ENCODE results near the gene BUD13. TPM values are rescaled to one million over a fixed set of nuclear protein-coding genes. Genes with fewer than 3 reads are reported as not detected.

The BUD13 gene
- total RNA-seq, 1 experiment from 2014 or later = 22.9 TPM

DNA sequence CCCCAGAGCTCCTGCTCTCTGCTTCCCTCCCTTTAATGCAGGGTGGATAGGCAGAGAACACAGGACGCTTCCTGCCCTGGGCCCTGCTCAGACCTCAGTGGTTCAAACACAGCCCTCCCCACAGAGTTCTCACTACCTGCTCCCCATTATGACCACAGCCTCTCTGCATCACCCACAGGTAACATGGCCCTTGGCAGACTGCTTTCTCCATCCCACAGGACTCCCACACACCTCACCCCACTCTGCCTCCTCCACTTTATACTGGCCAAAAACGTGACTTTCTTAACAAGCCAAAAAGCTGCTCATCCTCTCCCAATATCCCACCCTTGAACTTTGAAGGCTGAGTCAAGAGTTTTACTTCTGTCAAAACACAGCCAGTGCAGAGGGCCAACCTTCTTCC is 33.8 kb downstream of the BUD13 start:
- no peaks in the 10 kb centered on the region for H3K9me2 ChIP-seq (ENCODE audit: insufficient read depth)
- ChIA-PET POLR2A (interaction anchor here (0.6 kb wide), 1 partner anchor 406 kb away, joined by 8 read pairs; no protein-coding TSS in a partner anchor), CTCF (no interaction called here), RAD21 (ENCODE audit: low non-redundant PET in 1 of 2, low total read pairs in 2 of 2, uncharacterized antibody in 2 of 2, unreplicated experiment in 2 of 2) (no interaction called here)
- H4K20me1 ChIP-seq (ENCODE audit: insufficient read depth) = no peaks in the 10 kb centered on the region
- no peak overlapping the region for H3K4me2 ChIP-seq (ENCODE audit: low read length)
- no peaks in the 10 kb centered on the region for H3K4me1 ChIP-seq (ENCODE audit: control insufficient read depth in 1 of 2, insufficient read depth in 2 of 2, low read length in 2 of 2)
- intact Hi-C loops (cut with micrococcal nuclease) = no loop called here
- TF ChIP-seq POLR2A (IDR thresholded peaks at IDR 0.05; ENCODE audit: borderline replicate concordance, extremely low read depth, insufficient read depth, insufficient read length) (no peak), RAD21 (IDR thresholded peaks at IDR 0.05; ENCODE audit: low read depth) (no peak), ELF1 (IDR thresholded peaks at IDR 0.05; ENCODE audit: borderline replicate concordance, low read depth) (no peak), SRF (IDR thresholded peaks at IDR 0.05; ENCODE audit: low read depth) (no peak), EZH2 (IDR thresholded peaks at IDR 0.05) (no peak), EZH2phosphoT487 (IDR thresholded peaks at IDR 0.05; ENCODE audit: borderline replicate concordance) (no peak), EGR1 (IDR thresholded peaks at IDR 0.05; ENCODE audit: low read depth) (no peak), POLR2AphosphoS5 (IDR thresholded peaks at IDR 0.05; ENCODE audit: low read depth, low read length) (no peak)
- TF ChIP-seq, protein P1, sequence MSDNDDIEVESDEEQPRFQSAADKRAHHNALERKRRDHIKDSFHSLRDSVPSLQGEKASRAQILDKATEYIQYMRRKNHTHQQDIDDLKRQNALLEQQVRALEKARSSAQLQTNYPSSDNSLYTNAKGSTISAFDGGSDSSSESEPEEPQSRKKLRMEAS (IDR thresholded peaks at IDR 0.05) = no peak
- TF ChIP-seq, protein P2, sequence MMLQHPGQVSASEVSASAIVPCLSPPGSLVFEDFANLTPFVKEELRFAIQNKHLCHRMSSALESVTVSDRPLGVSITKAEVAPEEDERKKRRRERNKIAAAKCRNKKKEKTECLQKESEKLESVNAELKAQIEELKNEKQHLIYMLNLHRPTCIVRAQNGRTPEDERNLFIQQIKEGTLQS (IDR thresholded peaks at IDR 0.05) = no peak
- no peaks in the 10 kb centered on the region for H3K79me2 ChIP-seq (ENCODE audit: insufficient read depth, low read length)
- BruUV-seq (replicated peaks) = no TSS peak
- H3K4me3 ChIP-seq (replicated peaks in 1 of 2; ENCODE audit: low read depth in 1 of 2, low read length in 2 of 2) = no peak overlapping the region
- no peaks in the 10 kb centered on the region for H3K36me3 ChIP-seq (ENCODE audit: control insufficient read depth in 1 of 2, insufficient read depth in 2 of 2, low read length in 2 of 2)
- no peak overlapping the region for H3K9ac ChIP-seq (ENCODE audit: low read length)
- no peaks in the 10 kb centered on the region for H3K9me3 ChIP-seq (ENCODE audit: control insufficient read depth in 1 of 2, insufficient read depth in 1 of 2, low read depth in 1 of 2, low read length in 2 of 2)
- ATAC-seq (no peak), DNase-seq (ENCODE audit: low read depth, low spot score) (no peak)
- no peaks in the 10 kb centered on the region for H3K27me3 ChIP-seq (ENCODE audit: insufficient read depth, low read length)
- H2AFZ ChIP-seq (ENCODE audit: low read depth, low read length, poor library complexity, severe bottlenecking) = no peak overlapping the region
- H3K27ac ChIP-seq (ENCODE audit: low read depth, low read length) = no peak overlapping the region

DNA sequence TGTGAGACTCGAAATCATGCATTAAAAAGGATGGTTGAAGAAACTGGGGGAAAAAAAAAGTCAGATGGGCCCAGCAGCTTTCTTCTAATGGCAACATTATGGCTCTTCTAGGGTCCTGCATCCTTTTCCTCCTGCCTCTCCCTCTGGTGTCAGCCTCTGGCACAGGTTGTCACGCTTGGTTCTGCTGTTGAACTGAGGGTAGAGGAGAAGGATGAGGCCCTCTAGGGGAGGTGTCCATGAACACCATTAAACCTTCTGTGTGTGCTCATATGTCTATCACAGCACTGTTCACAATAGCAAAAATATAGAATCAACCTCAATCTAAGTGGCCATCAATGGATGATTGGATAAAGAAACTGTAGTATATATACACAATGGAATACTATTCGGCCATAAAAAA is 36.0 kb downstream of the BUD13 start:
- ChIA-PET RAD21 (ENCODE audit: low non-redundant PET in 1 of 2, low total read pairs in 2 of 2, uncharacterized antibody in 2 of 2, unreplicated experiment in 2 of 2) (no interaction called here), CTCF (no interaction called here), POLR2A (no interaction called here)
- Histone ChIP-seq H4K20me1 (ENCODE audit: insufficient read depth) (no peaks in the 10 kb centered on the region), H3K9me2 (ENCODE audit: insufficient read depth) (no peaks in the 10 kb centered on the region), H3K4me1 (ENCODE audit: control insufficient read depth in 1 of 2, insufficient read depth in 2 of 2, low read length in 2 of 2) (no peaks in the 10 kb centered on the region), H3K27me3 (ENCODE audit: insufficient read depth, low read length) (no peaks in the 10 kb centered on the region), H3K36me3 (ENCODE audit: control insufficient read depth in 1 of 2, insufficient read depth in 2 of 2, low read length in 2 of 2) (no peaks in the 10 kb centered on the region), H3K9ac (ENCODE audit: low read length) (no peak overlapping the region), H3K27ac (ENCODE audit: low read depth, low read length) (no peak overlapping the region), H3K9me3 (ENCODE audit: control insufficient read depth in 1 of 2, insufficient read depth in 1 of 2, low read depth in 1 of 2, low read length in 2 of 2) (no peaks in the 10 kb centered on the region), H2AFZ (ENCODE audit: low read depth, low read length, poor library complexity, severe bottlenecking) (no peak overlapping the region), H3K4me2 (ENCODE audit: low read length) (no peak overlapping the region), H3K4me3 (replicated peaks in 1 of 2; ENCODE audit: low read depth in 1 of 2, low read length in 2 of 2) (no peak overlapping the region), H3K79me2 (ENCODE audit: insufficient read depth, low read length) (no peaks in the 10 kb centered on the region)
- intact Hi-C loops (cut with micrococcal nuclease) = no loop called here
- no peak for TF ChIP-seq SRF (IDR thresholded peaks at IDR 0.05; ENCODE audit: low read depth)
- TF ChIP-seq EZH2phosphoT487 (IDR thresholded peaks at IDR 0.05; ENCODE audit: borderline replicate concordance) = no peak
- TF ChIP-seq, protein P3, sequence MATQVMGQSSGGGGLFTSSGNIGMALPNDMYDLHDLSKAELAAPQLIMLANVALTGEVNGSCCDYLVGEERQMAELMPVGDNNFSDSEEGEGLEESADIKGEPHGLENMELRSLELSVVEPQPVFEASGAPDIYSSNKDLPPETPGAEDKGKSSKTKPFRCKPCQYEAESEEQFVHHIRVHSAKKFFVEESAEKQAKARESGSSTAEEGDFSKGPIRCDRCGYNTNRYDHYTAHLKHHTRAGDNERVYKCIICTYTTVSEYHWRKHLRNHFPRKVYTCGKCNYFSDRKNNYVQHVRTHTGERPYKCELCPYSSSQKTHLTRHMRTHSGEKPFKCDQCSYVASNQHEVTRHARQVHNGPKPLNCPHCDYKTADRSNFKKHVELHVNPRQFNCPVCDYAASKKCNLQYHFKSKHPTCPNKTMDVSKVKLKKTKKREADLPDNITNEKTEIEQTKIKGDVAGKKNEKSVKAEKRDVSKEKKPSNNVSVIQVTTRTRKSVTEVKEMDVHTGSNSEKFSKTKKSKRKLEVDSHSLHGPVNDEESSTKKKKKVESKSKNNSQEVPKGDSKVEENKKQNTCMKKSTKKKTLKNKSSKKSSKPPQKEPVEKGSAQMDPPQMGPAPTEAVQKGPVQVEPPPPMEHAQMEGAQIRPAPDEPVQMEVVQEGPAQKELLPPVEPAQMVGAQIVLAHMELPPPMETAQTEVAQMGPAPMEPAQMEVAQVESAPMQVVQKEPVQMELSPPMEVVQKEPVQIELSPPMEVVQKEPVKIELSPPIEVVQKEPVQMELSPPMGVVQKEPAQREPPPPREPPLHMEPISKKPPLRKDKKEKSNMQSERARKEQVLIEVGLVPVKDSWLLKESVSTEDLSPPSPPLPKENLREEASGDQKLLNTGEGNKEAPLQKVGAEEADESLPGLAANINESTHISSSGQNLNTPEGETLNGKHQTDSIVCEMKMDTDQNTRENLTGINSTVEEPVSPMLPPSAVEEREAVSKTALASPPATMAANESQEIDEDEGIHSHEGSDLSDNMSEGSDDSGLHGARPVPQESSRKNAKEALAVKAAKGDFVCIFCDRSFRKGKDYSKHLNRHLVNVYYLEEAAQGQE (IDR thresholded peaks at IDR 0.05; ENCODE audit: low read depth) = no peak
- TF ChIP-seq, protein P4, sequence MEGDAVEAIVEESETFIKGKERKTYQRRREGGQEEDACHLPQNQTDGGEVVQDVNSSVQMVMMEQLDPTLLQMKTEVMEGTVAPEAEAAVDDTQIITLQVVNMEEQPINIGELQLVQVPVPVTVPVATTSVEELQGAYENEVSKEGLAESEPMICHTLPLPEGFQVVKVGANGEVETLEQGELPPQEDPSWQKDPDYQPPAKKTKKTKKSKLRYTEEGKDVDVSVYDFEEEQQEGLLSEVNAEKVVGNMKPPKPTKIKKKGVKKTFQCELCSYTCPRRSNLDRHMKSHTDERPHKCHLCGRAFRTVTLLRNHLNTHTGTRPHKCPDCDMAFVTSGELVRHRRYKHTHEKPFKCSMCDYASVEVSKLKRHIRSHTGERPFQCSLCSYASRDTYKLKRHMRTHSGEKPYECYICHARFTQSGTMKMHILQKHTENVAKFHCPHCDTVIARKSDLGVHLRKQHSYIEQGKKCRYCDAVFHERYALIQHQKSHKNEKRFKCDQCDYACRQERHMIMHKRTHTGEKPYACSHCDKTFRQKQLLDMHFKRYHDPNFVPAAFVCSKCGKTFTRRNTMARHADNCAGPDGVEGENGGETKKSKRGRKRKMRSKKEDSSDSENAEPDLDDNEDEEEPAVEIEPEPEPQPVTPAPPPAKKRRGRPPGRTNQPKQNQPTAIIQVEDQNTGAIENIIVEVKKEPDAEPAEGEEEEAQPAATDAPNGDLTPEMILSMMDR (IDR thresholded peaks at IDR 0.05 in 2 of 3, conservative IDR thresholded peaks at IDR 0.05 in 1 of 3; ENCODE audit: borderline replicate concordance in 1 of 3, insufficient read depth in 1 of 3, low read depth in 2 of 3, low read length in 2 of 3) = peak; percentile 36 to 41 (median 40); a peak in 5 of 6 replicates
- TF ChIP-seq FOSL1 (IDR thresholded peaks at IDR 0.05; ENCODE audit: low read depth) = no peak
- no peak for TF ChIP-seq CEBPB (IDR thresholded peaks at IDR 0.05; ENCODE audit: low read depth)
- TF ChIP-seq YY1 (IDR thresholded peaks at IDR 0.05; ENCODE audit: extremely low read depth, insufficient replicate concordance, low read depth, low read length) = no peak
- TF ChIP-seq, protein P2 (IDR thresholded peaks at IDR 0.05) = no peak
- ATAC-seq (peak; percentile 75), DNase-seq (ENCODE audit: low read depth, low spot score) (peak; percentile 15)
- BruUV-seq (replicated peaks) = no TSS peak

Data from HCT116 (cell line).